GM13977 (cell line): ENCODE measurements around the gene OSTF1.

Source experiments
- DNase-seq: peaks from one replicate; pipeline ENCODE4 v3.0.0; 2012; ENCODE audit warnings: low spot score
- CTCF ChIP-seq: IDR thresholded peaks from 2 replicates; pipeline ENCODE4 v1.5.1; 2012; ENCODE audit warnings: mild to moderate bottlenecking, control low read depth; ENCODE audit not compliant: insufficient read depth; ENCODE audit errors: extremely low read depth, missing control alignments
- in situ Hi-C: fragments of 300-500 bp; cut with MboI; formaldehyde crosslinking; loops from one replicate; pipeline ENCODE4 v1.12.0; 2022; ENCODE audit warnings: low sequenced_read_pairs, low pct_unique_long_range_greater_than_20kb, mixed read lengths, inconsistent platforms; ENCODE audit not compliant: unreplicated experiment

The OSTF1 gene

GRCh38 chr9:75083188-75083970 lies 4.9 kb upstream of the OSTF1 start:
- no peak for TF ChIP-seq CTCF
- no peak for DNase-seq
- in situ Hi-C loops: no loop called here

GRCh38 chr9:75084081-75084672 lies 4.1 kb upstream of the OSTF1 start:
- DNase-seq: no peak
- in situ Hi-C loops: no loop called here
- TF ChIP-seq CTCF: no peak

- DNase-seq: no peak
- in situ Hi-C loops: no loop called here
- no peak for TF ChIP-seq CTCF
Observed at GRCh38 chr9:75085640-75086039, 2.7 kb upstream of the OSTF1 start.

- no peak for TF ChIP-seq CTCF
- no peak for DNase-seq
- in situ Hi-C loops: no loop called here
Observed at GRCh38 chr9:75086541-75087288, 1.6 kb upstream of the OSTF1 start.

GRCh38 chr9:75087289-75087823 lies 958 bp upstream of the OSTF1 start:
- DNase-seq: no peak
- in situ Hi-C loops: no loop called here
- peak; percentile 1 for TF ChIP-seq CTCF

- in situ Hi-C loops: no loop called here
- TF ChIP-seq CTCF: no peak
- peak; percentile 57 for DNase-seq
Observed at GRCh38 chr9:75088646-75089372, 495 bp downstream of the OSTF1 start.
